K562 (cell line): ENCODE results near the gene ESPL1. TPM values are rescaled to one million over a fixed set of nuclear protein-coding genes. Genes with fewer than 3 reads are reported as not detected.

Experiments
- CREB1 ChIP-seq, 2 experiments: sonication (generic) in 1 of 2; formaldehyde crosslinking in 1 of 2; IDR thresholded peaks; 2 replicates each; pipeline versions ENCODE4 v1.6.1 to v1.8.0; 2012 to 2022; ENCODE audit warnings: inconsistent platforms in 1 of 2, mild to moderate bottlenecking in 1 of 2, missing genetic modification reagents in 1 of 2, moderate library complexity in 1 of 2
- ELF4 ChIP-seq: fragments of 450-650 bp; formaldehyde crosslinking; IDR thresholded peaks from 2 replicates; pipeline ENCODE4 v1.4.0; 2022; ENCODE audit warnings: missing genetic modification characterization
- GMEB1 ChIP-seq: fragments of 250-450 bp; sonication (Bioruptor Pico); IDR thresholded peaks from 2 replicates; pipeline ENCODE4 v1.4.0; 2020; ENCODE audit warnings: mild to moderate bottlenecking
- HINFP ChIP-seq: fragments of 450-650 bp; conservative IDR thresholded peaks from 2 replicates; pipeline ENCODE4 v1.6.1; 2016; ENCODE audit warnings: missing genetic modification characterization, low read depth, mild to moderate bottlenecking, control low read depth, missing compliant biosample characterization
- HMBOX1 ChIP-seq: sonication (generic); IDR thresholded peaks from 2 replicates; pipeline ENCODE4 v1.6.1; 2016
- MXD1 ChIP-seq: fragments of 250-450 bp; sonication (Bioruptor Pico); IDR thresholded peaks from 2 replicates; pipeline ENCODE4 v1.8.0; 2021; ENCODE audit warnings: borderline replicate concordance, mild to moderate bottlenecking, moderate library complexity; ENCODE audit not compliant: poor library complexity, severe bottlenecking
- PCBP1 ChIP-seq: fragments of 200-400 bp; formaldehyde crosslinking; IDR thresholded peaks from 2 replicates; pipeline ENCODE4 v1.6.1; 2018; ENCODE audit warnings: mild to moderate bottlenecking, low read depth, low read length; ENCODE audit not compliant: poor library complexity, severe bottlenecking
- PURB ChIP-seq: sonication (generic); formaldehyde crosslinking; IDR thresholded peaks from 2 replicates; pipeline ENCODE4 v1.9.0; 2021; ENCODE audit warnings: low read depth, mild to moderate bottlenecking, missing genetic modification reagents
- REST ChIP-seq, 2 experiments: fragments of 450-650 bp; formaldehyde crosslinking in 1 of 2; IDR thresholded peaks; 2 replicates each; pipeline versions ENCODE4 v1.4.0 to v1.6.1; 2014 to 2020; ENCODE audit warnings: mild to moderate bottlenecking in 2 of 2, borderline replicate concordance in 1 of 2, low read depth in 1 of 2
- TEAD1 ChIP-seq, 2 experiments: fragments of 450-650 bp in 1 of 2; sonication (generic) in 1 of 2; formaldehyde crosslinking; IDR thresholded peaks; 2 replicates each; pipeline versions ENCODE4 v1.4.0 to v1.8.0; 2020 to 2022; ENCODE audit warnings: mild to moderate bottlenecking in 2 of 2, missing genetic modification reagents in 1 of 2
- ZNF445 ChIP-seq: fragments of 250-450 bp; sonication (Bioruptor Pico); IDR thresholded peaks from 2 replicates; pipeline ENCODE4 v1.4.0; 2020; ENCODE audit warnings: low read depth, mild to moderate bottlenecking, moderate library complexity
- polyA plus RNA-seq, 8 experiments: library from polyadenylated mRNA; depleted of rRNA in 4 of 8; stranded (reverse) in 5 of 8; unstranded in 3 of 8; fragments of >200 nt; fragmentation: Nextera tagmentation in 2 of 8; fragmentation: Illumina TruSeq in 1 of 8; extraction: Ambion mirVana in 2 of 8; extraction: Trizol in 1 of 8; gene quantifications; 2 replicates each; pipeline versions ENCODE4 v1.2.1 to v1.2.3, GENCODE V29; 2011 to 2014; ENCODE audit warnings: inconsistent platforms in 1 of 8, missing spikeins in 1 of 8
- total RNA-seq, 7 experiments: library from RNA; depleted of rRNA in 6 of 7; stranded (reverse); fragments of >200 nt in 6 of 7; fragmentation: Illumina TruSeq in 2 of 7; extraction: Trizol in 2 of 7; gene quantifications; 2 replicates each; pipeline versions ENCODE4 v1.2.1 to v1.2.3, GENCODE V29; 2011 to 2021; ENCODE audit warnings: low replicate concordance in 1 of 7

The ESPL1 gene
- total and polyA plus RNA-seq, 9 of the 15 experiments (the other 6 are each of a cell fraction or from before 2014, with no cell fraction given), result 1.2 to 55.0 (median 18.7) TPM

- TF ChIP-seq REST (IDR thresholded peaks at IDR 0.05; ENCODE audit: borderline replicate concordance), result no peak
- TF ChIP-seq REST (CRISPR knock-in tag; IDR thresholded peaks at IDR 0.05; ENCODE audit: low read depth), result no peak
- no peak for TF ChIP-seq GMEB1
- TF ChIP-seq ELF4, result no peak
- TF ChIP-seq HMBOX1, result peak; percentile 41; the same call in 1 of the 2 replicates
- no peak for TF ChIP-seq ZNF445 (CRISPR knock-in tag)
- TF ChIP-seq CREB1 (IDR thresholded peaks at IDR 0.05), result no peak
- TF ChIP-seq CREB1 (CRISPR knock-in tag; IDR thresholded peaks at IDR 0.05), result no peak
- TF ChIP-seq TEAD1 (CRISPR knock-in tag; IDR thresholded peaks at IDR 0.05), result no peak
- TF ChIP-seq PCBP1, result peak; percentile 76
- no peak for TF ChIP-seq MXD1 (CRISPR knock-in tag)
- no peak for TF ChIP-seq PURB (CRISPR knock-in tag)
- TF ChIP-seq HINFP (tag), result no peak
These were observed 36.0 kb upstream of the ESPL1 start, which contains the start of gene RARG (continued) for GRCh38 chr12:53231921-53232645.
